SK-N-SH (cell line): ENCODE data around the gene SLC7A6. TPM values are rescaled to one million over a fixed set of nuclear protein-coding genes. Genes with fewer than 3 reads are reported as not detected.

Source experiments
- CTCF ChIA-PET: fragments of 300-600, 350-600 bp; formaldehyde crosslinking; extraction: SDS; loops from one replicate; lab custom pipeline; 2021; lab: Yijun Ruan, JAX
- POLR2A ChIA-PET: fragments of 350-600 bp; sonication (Branson Sonifier 250); formaldehyde crosslinking; extraction: SDS; loops from one replicate; lab custom pipeline; 2020; ENCODE audit warnings: antibody characterized with exemption, inconsistent platforms; lab: Yijun Ruan, JAX
- DNase-seq: peaks from one replicate; pipeline ENCODE4 v3.0.0; 2012
- H2AFZ ChIP-seq: fragments of 200-600 bp; sonication (generic); 2 replicates; pipeline ENCODE4 v1.8.1; 2016; ENCODE audit warnings: antibody characterized with exemption, mild to moderate bottlenecking, low read depth
- H3F3A ChIP-seq: fragments of 200-600 bp; sonication (generic); replicated peaks from 2 replicates; pipeline ENCODE3; 2016; ENCODE audit warnings: antibody characterized with exemption, mild to moderate bottlenecking; ENCODE audit not compliant: insufficient read depth
- H3K27ac ChIP-seq, 2 experiments: fragments of 200-500 bp in 1 of 2; fragments of 200-600 bp in 1 of 2; sonication (Bioruptor generic) in 1 of 2; sonication (generic), shearing (Covaris generic) in 1 of 2; 2 replicates each; pipeline versions ENCODE4 v1.5.1 to v1.6.1; 2014 to 2016; ENCODE audit warnings: low read depth in 2 of 2, inconsistent platforms in 1 of 2, low read length in 1 of 2, mild to moderate bottlenecking in 1 of 2, mixed read lengths in 1 of 2
- H3K27me3 ChIP-seq: fragments of 200-600 bp; sonication (generic), shearing (Covaris generic); 2 replicates; pipeline ENCODE4 v1.6.1; 2016; ENCODE audit warnings: mixed run types; ENCODE audit not compliant: insufficient read depth
- H3K36me3 ChIP-seq, 2 experiments: fragments of 200-500 bp in 1 of 2; fragments of 200-600 bp in 1 of 2; sonication (Bioruptor generic) in 1 of 2; sonication (generic) in 1 of 2; replicated peaks in 1 of 2; 2 replicates each; pipeline versions ENCODE3 to v1.5.1; 2014 to 2016; ENCODE audit warnings: low read length in 1 of 2, mild to moderate bottlenecking in 1 of 2; ENCODE audit not compliant: insufficient read depth in 2 of 2, control insufficient read depth in 1 of 2
- H3K4me1 ChIP-seq, 2 experiments: fragments of 200-500 bp in 1 of 2; fragments of 200-600 bp in 1 of 2; sonication (Bioruptor generic) in 1 of 2; sonication (generic), shearing (Covaris generic) in 1 of 2; 2 replicates each; pipeline versions ENCODE4 v1.5.1 to v1.6.1; 2014 to 2016; ENCODE audit warnings: low read depth in 1 of 2, low read length in 1 of 2, mixed run types in 1 of 2; ENCODE audit not compliant: insufficient read depth in 2 of 2, control insufficient read depth in 1 of 2
- H3K4me2 ChIP-seq: fragments of 200-600 bp; sonication (generic), shearing (Covaris generic); 2 replicates; pipeline ENCODE4 v1.6.1; 2017; ENCODE audit warnings: mixed run types
- H3K4me3 ChIP-seq, 2 experiments: fragments of 200-500 bp in 1 of 2; fragments of 200-600 bp in 1 of 2; sonication (Bioruptor generic) in 1 of 2; sonication (generic), shearing (Covaris generic) in 1 of 2; 2 replicates each; pipeline versions ENCODE4 v1.5.1 to v1.8.1; 2014 to 2016; ENCODE audit warnings: low read depth in 2 of 2, inconsistent platforms in 1 of 2, low read length in 1 of 2, mild to moderate bottlenecking in 1 of 2, mixed read lengths in 1 of 2, moderate library complexity in 1 of 2
- H3K79me2 ChIP-seq: fragments of 200-600 bp; sonication (generic); 2 replicates; pipeline ENCODE4 v1.8.1; 2017; ENCODE audit warnings: mild to moderate bottlenecking; ENCODE audit not compliant: insufficient read depth
- H3K9ac ChIP-seq: fragments of 200-600 bp; sonication (generic); 2 replicates; pipeline ENCODE4 v1.6.1; 2017; ENCODE audit warnings: mixed run types
- H3K9me2 ChIP-seq: fragments of 200-600 bp; sonication (generic); 2 replicates; pipeline ENCODE4 v1.6.1; 2017; ENCODE audit warnings: mixed run types
- H3K9me3 ChIP-seq: fragments of 200-600 bp; sonication (generic); 2 replicates; pipeline ENCODE4 v1.6.1; 2017; ENCODE audit warnings: mixed run types, mild to moderate bottlenecking, moderate library complexity
- H4K20me1 ChIP-seq: fragments of 200-600 bp; sonication (generic); 2 replicates; pipeline ENCODE4 v1.6.1; 2017; ENCODE audit warnings: mild to moderate bottlenecking, mixed run types; ENCODE audit not compliant: insufficient read depth
- CTCF ChIP-seq: fragments of 200-600 bp; sonication (generic); IDR thresholded peaks from 2 replicates; pipeline ENCODE4 v1.6.1; 2017; ENCODE audit warnings: antibody characterized with exemption, mild to moderate bottlenecking, moderate library complexity
- EP300 ChIP-seq, 2 experiments: IDR thresholded peaks; 2 replicates each; pipeline versions ENCODE4 v1.4.0 to v1.6.1; 2012; ENCODE audit warnings: borderline replicate concordance in 1 of 2, low read depth in 1 of 2, low read length in 1 of 2
- FOXM1 ChIP-seq: IDR thresholded peaks from 2 replicates; pipeline ENCODE4 v1.4.0; 2012; ENCODE audit warnings: low read depth, mild to moderate bottlenecking
- IRF3 ChIP-seq: fragments of 150-350 bp; IDR thresholded peaks from 2 replicates; pipeline ENCODE4 v1.6.1; 2016; ENCODE audit warnings: mild to moderate bottlenecking, low read depth, low read length
- MAX ChIP-seq: IDR thresholded peaks from 2 replicates; pipeline ENCODE4 v1.4.0; 2012; ENCODE audit warnings: low read depth
- NRF1 ChIP-seq: IDR thresholded peaks from 2 replicates; pipeline ENCODE4 v1.6.1; 2012; ENCODE audit warnings: low read depth, mild to moderate bottlenecking, low read length
- PBX3 ChIP-seq: IDR thresholded peaks from 2 replicates; pipeline ENCODE4; 2012
- RCOR1 ChIP-seq: fragments of 150-350 bp; IDR thresholded peaks from 2 replicates; pipeline ENCODE4 v1.6.1; 2017; ENCODE audit warnings: antibody characterized with exemption, low read length
- SIN3A ChIP-seq: IDR thresholded peaks from 2 replicates; pipeline ENCODE4 v1.6.1; 2012; ENCODE audit warnings: low read depth, mild to moderate bottlenecking, low read length, moderate library complexity, borderline replicate concordance
- USF2 ChIP-seq: fragments of 150-350 bp; IDR thresholded peaks from 2 replicates; pipeline ENCODE4 v1.6.1; 2017; ENCODE audit warnings: antibody characterized with exemption, low read length, low read depth, borderline replicate concordance
- ZBTB33 ChIP-seq: IDR thresholded peaks from 2 replicates; pipeline ENCODE4 v1.4.0; 2012; ENCODE audit warnings: low read depth, borderline replicate concordance
- WGBS: methylation state at CpG from one replicate; pipeline ENCODE4 v1.1.6; 2017; ENCODE audit warnings: low lambda C conversion rate; 5-methylcytosine and 5-hydroxymethylcytosine counted together
- polyA plus RNA-seq, 3 experiments: library from polyadenylated mRNA; depleted of rRNA; stranded (reverse); fragments of >200 nt; gene quantifications; 2 replicates each; pipeline ENCODE4 v1.2.3, GENCODE V29; 2012

The SLC7A6 gene
- polyA plus RNA-seq, 1 of the 3 experiments (the other 2 are of a cell fraction), result 19.0 TPM

- CTCF ChIA-PET, result interaction anchor here (0.7 to 6.0 kb wide), 25 partner anchors 8 to 346 kb away, joined by 3 to 98 read pairs (median 4); partner anchors contain the start of gene PLA2G15
- H4K20me1 ChIP-seq, result no peaks in the 10 kb centered on the region
Observed at GRCh38 chr16:68230176-68230571, 34.2 kb upstream of the SLC7A6 start.

More at GRCh38 chr16:68230176-68230571, 34.2 kb upstream of the SLC7A6 start:
- peaks cover 7% of the 10 kb centered on the region for H3F3A ChIP-seq
- H3K4me3 ChIP-seq, result no peak overlapping the region
- no peak overlapping the region for H2AFZ ChIP-seq
- 100% methylated on average over 7 of the region's 9 CpGs for WGBS
- H3K9ac ChIP-seq, result no peak overlapping the region
- no peak for DNase-seq
- no peaks in the 10 kb centered on the region for H3K9me2 ChIP-seq
- POLR2A ChIA-PET, result interaction anchor here (1.5 kb wide), 1 partner anchor 239 kb away, joined by 3 read pairs; no protein-coding TSS in a partner anchor
- H3K4me2 ChIP-seq, result no peak overlapping the region
- H3K36me3 ChIP-seq, result peaks cover 4 to 8% of the 10 kb centered on the region in 2 experiments
- H3K27ac ChIP-seq, result no peak overlapping the region
- H3K79me2 ChIP-seq, result no peaks in the 10 kb centered on the region
- H3K27me3 ChIP-seq, result no peaks in the 10 kb centered on the region
- no peaks in the 10 kb centered on the region for H3K9me3 ChIP-seq
- TF ChIP-seq ZBTB33, result no peak
- no peak for TF ChIP-seq SIN3A
- no peak for TF ChIP-seq FOXM1
- no peak for TF ChIP-seq MAX
- no peak for TF ChIP-seq EP300 (IDR thresholded peaks at IDR 0.05; ENCODE audit: borderline replicate concordance in 1 of 2, low read depth in 1 of 2, low read length in 1 of 2)
- no peak for TF ChIP-seq PBX3
- TF ChIP-seq NRF1, result no peak
- no peak for TF ChIP-seq IRF3
- TF ChIP-seq CTCF, result no peak
- no peak for TF ChIP-seq RCOR1
- no peak for TF ChIP-seq USF2
- H3K4me1 ChIP-seq, result peaks cover 0 to 25% of the 10 kb centered on the region in 2 experiments; a peak in 2 of 4 replicates
